Activated CD4-positive, alpha-beta T cell treated with anti-CD3 and anti-CD28 coated beads for 24 hours (primary cell): ENCODE measurements around the gene OR4D9.
"Not testable (repeated sequence)": the region's sequence is repeated elsewhere in the genome, so short reads cannot be mapped to it uniquely, and the experiment has no call there.

Source experiments
- DNase-seq, 2 donors: peaks; one replicate each; pipeline ENCODE4 v3.0.0-alpha.2; 2020; ENCODE audit warnings: low read depth in 2 of 2

Gene OR4D9

DNA sequence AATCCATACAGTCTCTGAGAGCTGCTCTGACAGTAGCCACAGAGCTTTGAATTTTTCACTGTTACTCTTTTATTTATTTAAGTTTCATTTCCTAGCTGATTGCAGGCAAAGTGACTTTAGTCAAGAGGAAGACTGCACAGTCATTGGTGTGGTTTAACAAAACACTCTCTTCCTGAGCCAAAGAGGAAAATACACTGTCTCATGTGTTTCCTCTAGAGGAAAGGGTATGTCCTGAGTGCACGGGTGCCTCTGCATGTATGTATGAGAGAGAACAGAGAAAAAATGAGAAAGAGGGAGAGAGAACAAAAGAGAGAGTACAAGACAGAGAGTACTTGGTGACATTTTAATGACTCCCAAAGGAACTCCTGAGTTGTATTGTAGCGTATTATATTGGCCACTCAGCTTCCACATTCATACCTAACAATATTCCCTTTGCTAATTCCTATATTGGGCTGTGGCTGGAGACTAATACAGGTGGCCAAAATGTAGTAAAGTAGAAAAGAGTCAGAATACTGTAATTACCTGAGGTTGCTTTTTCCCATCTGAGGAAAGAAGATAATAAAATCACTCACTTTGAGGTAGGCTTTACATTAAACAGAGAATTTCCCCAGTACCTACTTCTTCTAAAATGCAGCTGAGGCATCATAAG lies at the start of gene OR4D9:
Gene OR4D9 (plus strand): TSS at position 599 of the 649 bp plus-strand sequence. CDS start 3,374 bp downstream, outside the sequence.
- no peak for DNase-seq

DNA sequence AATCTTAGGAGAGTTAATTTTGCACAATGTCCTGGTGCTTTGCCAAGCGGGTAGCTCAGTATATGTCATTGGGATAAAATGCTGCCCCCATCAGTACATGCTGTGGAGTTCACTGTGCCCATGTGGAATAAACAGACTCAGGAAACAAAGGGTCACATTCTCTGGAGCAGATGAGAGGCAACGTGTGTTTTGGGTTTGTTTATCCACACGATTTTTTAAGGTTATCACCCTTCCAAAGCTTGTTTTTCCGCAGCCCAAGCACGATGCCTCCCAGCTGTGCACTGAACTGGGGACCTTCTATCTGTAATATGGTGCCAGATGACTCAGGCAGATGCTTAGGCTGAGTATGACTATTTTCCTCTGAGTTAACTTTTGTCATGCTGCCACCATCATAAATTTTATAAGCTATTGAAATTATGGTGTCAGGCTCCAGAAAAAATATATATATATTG lies 48.1 kb upstream of the OR4D9 start:
- DNase-seq, result no peak

DNA sequence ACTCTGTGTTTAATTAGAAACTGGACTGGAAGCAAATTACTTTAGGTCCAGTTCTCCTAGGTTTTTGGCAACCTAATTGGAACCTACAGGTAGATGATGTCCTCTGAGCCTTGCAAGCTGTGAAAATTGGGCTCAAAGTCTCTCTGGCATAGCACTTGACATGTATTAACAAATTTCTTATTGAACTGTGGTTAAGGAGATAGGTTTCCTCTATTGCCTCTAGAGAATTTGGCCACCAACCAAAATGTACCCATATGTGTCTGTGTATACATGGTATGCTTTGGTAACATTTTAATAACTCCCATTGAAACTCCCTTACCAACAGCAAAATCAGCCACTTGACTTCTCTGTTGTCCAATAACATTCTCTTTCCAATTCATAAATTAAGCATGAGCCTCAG lies 38.3 kb upstream of the OR4D9 start, which contains the start of gene OR4D10:
Gene OR4D10 (plus strand): TSS at position 301 of the 400 bp plus-strand sequence. CDS start 4,115 bp downstream, outside the sequence.
- no peak for DNase-seq

DNA sequence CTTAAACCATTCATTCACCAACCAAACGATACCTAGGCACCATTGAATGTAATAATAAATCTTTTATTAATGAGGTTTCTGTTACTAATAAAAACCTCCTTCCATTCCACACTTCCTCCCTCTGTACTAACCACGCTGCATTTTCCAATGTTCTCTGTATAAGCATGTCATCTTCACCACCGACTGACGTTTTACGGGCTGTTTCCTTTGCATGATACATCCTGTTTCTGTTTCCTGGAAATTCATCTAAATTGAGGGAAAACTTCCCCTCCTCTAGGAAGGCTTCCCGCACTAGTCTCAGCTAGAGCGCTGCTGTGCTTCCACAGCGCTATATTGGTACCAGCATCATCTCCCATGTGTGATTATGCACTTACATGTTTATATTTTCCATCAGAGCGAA lies 36.2 kb upstream of the OR4D9 start:
- DNase-seq, result no peak

DNA sequence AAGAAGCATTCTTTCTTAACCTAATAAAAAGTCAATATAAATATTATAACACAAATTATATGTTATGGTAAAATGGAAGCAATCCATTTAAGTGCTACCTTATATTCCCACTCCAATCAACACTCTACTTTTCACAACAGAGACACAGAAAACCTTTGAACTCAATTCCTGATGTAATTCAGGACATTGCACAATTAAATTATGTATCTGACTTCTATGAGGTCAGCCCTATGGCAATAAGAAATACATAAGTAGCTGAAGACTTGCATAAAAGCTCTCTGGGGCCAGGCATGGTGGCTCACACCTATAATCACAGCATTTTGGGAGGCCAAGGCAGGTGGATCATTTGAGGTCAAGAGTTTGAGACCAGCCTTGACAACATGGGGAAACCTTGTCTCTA lies 31.4 kb upstream of the OR4D9 start:
- no peak for DNase-seq

DNA sequence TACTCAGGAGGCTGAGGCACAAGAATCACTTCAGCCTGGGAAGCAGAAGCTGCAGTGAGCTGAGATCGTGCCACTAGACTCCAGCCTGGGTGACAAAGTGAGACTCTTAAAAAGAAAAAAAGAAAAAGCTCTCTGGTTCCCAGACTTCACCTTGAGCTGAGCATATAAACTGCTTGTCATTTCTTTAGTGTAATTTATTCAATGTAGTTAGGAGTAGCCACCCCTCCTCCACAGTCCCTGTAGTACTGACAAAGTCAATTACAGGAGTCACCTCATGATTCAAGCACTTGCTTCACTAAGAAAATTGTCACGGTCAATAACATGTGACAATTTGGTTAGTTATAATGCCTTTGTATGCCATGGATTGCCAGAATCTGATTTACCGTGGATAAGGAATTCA lies 31.0 kb upstream of the OR4D9 start:
- DNase-seq, result no peak

DNA sequence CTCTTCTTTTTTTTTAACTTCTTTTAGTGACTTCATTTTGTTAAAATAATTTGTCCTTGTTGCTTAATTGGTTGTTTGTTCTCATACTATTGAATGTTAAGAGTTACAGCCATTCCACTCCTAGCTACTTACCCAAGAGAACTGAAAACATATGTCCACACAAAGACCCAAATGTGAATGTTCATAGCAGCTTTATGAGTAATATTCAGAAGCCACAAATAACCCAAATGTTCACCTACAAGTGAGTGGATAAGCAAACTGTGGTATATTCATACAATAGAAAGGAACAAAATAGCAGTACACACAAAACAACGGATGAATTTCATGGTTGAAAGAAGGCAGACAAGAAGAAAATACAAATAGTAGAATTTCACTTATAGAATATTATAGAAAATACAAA lies 9.4 kb upstream of the OR4D9 start:
- no peak for DNase-seq

DNA sequence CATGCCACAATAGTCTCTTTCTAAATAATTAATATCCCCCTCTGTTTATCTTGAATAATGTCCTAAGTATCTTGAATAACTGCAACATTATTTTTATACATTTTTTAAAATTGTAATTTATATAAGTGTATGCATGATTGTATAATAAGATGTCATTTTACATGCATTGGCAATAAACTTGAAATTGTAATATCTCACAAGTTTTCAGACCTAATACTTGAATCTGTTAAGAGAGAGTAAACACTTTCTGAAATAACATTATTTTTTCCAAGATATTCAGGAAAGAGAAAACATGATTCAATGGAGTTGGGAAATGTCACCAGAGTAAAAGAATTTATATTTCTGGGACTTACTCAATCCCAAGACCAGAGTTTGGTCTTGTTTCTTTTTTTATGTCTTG lies 8.1 kb upstream of the OR4D9 start, which contains the start of gene OR4D11:
Gene OR4D11 (plus strand): TSS at position 301 of the 400 bp plus-strand sequence. CDS start 0 bp downstream, at position 301.
- DNase-seq, result no peak

DNA sequence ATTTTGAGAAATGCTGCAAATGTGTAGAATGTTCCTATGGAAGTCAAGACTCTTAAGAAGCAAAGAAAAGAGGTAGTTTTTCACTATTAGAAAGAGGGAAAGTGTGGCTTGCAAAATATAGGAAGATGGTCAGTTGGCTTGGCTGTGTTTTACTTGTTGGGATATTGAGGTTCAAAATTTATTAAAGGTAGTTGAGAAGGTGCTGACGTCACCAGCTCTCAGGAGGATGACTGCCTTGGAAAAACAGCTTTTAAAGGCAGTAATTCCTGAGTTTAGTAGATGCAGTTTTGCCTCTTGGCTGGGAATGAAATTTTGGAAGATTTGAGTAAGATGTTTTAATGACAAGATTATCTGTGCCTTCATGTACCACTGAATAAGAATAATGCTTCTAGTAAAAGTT lies 336 bp downstream of the OR4D9 start:
- DNase-seq, result no peak

DNA sequence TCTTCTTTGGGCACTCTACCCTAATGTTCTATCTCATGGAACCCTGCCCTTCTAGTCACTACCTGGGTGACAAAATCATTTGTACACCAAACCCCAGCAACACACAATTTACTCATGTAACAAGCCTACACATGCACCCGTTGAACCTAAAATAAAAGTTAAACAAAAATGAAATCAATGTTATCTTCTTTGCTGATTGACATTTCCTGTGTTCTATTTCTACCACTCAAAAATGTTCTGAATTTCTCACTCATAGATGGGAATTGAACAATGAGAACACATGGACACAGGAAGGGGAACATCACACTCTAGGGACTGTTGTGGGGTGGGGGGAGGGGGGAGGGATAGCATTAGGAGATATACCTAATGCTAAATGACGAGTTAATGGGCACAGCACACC lies 8.8 kb downstream of the OR4D9 start:
- not testable (repeated sequence) for DNase-seq

DNA sequence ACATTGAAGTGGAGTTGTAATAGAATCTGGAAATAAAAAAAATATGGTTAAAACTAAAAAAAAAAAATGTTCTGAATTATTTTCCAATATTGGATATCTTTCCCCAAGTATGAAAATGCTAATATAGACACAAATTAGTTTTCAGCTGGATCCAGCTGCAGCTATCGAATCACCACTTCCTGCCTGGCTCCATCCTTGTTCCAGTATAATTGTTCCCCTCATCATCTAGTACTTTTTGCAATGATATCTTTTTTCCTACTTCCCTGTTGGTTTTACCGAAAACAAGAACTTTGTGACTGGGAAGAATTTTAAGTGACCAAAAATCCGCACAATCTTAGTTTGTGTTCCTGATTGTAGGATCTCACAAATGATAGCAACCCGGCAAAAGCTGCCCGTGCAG lies 9.4 kb downstream of the OR4D9 start:
- DNase-seq, result no peak

DNA sequence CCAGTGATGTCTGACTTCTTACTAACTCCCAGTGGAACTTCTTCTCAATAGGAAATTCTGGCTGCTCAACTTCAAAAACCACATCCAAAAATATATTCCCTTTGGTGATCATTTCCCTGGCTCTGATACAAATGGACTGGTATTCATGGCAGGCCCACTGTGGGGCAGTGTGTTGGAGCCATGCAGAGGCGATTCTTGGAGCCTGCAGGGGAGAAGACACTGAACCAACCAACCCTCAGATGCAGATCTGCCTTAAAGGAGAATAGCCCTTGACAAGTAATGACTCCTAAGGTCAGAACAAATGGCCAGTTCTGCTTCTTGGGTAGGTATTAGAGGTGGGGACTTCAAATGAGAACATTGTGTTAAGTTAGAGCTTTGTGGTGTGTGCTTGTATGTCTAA lies 12.2 kb downstream of the OR4D9 start:
- no peak for DNase-seq

DNA sequence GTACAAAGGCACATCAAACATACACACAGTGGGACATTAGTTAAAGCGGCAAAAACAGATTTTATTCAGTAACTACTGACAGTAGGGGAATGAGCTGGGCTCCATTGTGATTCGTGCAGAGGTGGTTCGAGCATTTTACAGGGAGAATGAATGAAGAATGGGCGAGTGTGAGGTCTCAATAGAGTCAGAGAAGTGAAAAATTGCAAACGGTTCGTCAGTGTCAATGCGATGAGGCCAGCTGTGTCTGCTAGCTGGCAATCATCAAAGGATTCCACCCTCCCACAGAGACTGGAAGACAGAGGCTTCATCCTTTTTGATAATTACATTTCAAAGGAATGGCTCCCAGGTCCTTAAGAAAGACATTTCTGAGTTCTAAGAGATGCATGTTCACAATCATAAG lies 17.4 kb downstream of the OR4D9 start:
- no peak for DNase-seq

DNA sequence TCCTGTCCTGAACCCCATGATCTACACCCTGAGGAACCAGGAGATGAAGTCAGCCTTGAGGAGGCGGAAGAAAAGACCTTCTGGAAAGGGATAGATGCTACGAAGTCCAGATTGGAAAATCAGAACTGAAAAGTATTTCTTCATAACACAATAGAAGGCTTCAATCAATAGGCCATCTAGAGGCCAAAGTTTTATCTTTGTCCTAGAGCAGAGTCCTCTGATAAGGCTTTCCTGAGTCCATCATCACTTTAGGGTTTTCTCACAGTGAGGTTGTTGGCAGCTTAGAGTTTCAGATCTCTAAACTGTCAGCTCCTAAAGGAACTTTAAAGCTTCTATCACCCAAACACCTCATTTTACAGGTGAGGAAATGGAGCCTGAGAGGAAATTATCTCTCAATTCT lies 21.3 kb downstream of the OR4D9 start:
- DNase-seq, result no peak

DNA sequence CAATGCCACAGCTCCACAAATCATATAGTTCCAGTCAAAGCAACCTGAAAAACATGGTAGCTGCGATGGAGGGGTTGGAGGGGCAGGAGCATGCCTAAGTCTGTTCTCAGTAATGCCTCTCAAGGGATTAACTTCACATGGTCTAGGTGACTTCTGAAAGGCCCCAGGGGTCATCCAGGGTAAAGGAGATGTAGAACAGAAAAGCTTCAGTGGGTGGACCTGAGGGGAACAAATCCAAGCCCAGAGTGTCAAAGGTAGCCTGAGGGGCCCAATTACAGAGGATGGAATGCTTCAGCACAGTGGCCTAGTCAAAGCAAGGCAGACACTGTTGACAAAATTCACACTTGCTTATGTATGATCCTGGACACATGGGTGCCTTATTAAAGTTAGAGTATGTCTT lies 23.3 kb downstream of the OR4D9 start:
- DNase-seq, result no peak

DNA sequence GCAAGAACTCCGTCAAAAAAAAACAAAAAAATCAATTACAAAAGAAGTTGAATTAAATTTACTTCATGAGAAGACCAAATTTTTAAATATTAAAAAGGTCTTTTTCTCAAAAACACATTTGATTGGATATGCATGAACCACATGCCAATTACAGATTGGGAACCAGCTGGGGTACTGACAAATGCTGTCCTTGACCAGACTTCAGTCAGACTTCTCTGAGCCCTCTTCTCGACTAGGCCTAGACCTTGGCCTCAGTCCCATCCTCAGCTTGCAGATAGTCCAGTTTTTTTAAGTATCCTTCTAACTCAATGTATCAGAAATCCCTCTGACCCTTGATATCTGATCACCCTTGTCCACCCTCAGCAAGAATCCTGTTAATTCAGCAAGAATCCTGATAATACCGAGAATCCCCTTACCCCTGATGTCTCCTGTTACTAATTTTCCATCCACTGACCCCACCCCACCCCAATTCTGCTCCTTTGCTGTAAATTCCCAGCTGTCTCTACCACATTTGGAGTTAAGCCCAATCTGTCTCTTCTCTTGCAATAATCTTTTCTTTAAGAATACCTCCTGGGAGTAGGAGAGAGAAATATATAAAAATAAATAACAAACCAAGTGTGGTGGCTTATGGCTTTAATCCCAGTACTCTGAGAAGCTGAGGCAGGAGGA lies 30.9 kb downstream of the OR4D9 start:
- no peak for DNase-seq

DNA sequence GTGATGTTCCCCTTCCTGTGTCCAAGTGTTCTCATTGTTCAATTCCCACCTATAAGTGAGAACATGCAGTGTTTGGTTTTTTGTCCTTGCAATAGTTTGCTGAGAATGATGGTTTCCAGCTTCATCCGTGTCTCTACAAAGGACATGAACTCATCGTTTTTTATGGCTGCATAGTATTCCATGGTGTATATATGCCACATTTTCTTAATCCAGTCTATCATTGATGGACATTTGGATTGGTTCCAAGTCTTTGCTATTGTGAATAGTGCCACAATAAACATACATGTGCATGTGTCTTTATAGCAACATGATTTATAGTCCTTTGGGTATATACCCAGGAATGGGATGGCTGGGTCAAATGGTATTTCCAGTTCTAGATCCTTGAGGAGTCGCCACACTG lies 32.4 kb downstream of the OR4D9 start:
- DNase-seq, result not testable (repeated sequence)

DNA sequence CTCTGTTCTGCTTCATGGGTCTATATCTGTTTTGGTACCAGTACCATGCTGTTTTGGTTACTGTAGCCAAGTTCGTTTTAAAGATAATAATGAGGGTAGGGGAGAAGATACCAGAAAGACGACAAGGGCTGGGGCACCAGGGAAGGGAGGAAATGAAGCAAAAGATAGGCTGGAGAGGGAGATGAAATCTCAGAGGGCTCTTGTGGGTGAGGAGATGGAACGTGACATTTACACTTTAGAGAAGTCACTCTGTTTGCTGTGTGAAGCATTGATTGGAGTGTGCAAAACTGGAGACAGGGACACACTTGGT lies 33.5 kb downstream of the OR4D9 start:
- no peak for DNase-seq

DNA sequence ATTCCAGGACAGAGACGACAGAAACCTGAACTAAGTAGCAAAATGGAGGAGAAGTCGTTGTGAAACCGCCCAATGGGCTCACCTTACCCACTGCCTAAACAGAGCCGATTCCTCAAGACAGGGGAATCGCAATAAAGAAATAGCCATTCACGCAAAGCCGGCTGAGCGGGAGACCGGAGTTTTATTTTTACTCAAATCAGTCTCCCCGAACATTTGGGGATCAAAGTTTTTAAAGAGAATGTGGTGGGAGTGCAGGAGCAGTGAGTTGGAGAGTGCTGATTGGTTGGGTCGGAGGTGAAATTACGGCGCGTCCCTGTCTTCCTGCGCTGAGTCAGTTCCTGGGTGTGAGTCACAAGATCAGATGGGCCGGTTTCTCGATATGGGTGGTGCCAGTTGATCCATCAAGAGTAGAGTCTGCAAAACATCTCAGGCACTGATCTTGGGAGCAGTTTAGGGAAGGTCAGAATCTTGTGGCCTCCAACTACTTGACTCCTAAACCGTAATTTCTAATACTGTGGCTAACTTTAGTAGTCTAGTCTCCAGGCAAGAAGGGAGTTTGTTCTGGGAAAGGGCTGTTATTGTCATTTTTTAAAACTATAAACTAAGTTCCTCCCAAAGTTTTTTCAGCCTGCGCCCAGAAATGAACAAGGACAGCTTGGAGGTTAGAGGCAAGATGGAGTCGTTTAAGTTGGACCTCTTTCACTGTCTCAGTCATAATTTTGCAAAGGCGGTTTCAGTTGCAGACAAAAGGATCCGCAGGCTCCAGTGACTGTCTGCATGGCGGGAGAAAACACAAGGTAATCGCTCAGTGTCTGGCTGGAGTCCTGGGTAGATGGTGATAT lies 34.1 kb downstream of the OR4D9 start:
- DNase-seq, result no peak

DNA sequence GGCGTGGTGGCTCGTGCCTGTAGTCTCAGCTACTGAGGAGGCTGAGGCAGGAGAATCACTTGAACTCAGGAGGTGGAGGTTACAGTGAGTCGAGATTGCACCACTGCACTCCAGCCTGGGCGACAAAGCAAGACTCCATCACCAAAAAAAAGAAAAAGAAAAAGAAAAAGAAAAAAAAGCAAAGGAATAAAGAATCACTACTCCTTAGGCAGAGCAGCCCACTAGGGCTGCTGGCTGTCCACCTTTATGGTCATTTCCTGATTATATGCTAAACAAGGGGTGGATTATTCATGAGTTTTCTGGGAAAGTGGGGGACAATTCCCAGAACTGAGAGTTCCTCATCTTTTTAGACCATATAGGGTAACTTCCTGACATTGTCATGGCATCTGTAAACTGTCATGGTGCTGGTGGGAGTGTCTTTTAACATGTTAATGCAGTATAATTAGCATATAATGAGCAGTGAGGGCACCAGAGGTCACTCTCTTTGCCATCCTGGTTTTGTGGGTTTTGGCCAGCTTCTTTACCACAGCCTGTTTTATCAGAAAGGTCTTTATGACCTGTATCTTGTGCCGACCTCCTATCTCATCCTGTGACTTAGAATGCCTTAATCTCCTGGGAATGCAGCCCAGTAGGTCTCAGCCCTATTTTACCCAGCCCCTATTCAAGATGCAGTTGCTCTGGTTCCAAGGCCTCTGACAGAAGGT lies 36.4 kb downstream of the OR4D9 start:
- not testable (repeated sequence) for DNase-seq

DNA sequence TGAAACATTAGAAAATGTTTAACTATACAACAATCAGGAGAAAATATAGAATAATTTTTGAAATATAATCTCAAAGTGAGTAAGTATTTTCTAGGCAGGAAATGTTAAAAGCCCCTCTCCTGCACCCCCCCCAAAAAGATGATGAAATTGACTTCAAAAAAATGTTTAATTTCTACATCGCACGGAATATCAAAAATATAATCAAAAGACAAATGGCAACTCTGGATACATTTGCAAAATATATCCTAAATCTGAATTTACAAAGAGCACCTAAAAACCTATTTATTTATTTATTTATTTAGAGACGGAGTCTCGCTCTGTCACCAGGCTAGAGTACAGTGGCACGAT lies 36.9 kb downstream of the OR4D9 start:
- no peak for DNase-seq

DNA sequence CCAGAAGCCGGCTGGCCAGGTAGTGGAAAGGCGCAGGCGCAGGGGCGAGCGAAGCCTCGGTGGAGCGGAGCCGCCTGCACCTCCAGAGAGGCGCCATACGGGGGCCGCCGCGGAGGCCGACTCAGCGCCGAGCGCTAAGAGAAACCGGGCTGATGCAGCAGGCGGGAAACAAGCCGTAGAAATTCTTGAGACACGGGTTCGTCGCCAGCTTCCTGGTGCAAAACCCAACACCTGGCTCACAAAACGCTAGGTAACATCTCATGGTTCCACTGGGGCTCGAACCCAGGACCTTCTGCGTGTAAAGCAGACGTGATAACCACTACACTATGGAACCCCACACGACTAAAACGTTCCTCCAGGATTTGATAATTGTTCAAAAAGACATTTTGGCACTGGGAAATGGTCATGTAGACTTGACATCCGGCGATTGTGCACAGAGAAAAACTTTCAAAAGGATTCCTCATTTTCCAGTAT lies 39.1 kb downstream of the OR4D9 start:
- DNase-seq, result peak; percentile 78 to 88
